Coronary artery (tissue), 2 donors: ENCODE measurements around the gene SPOUT1.
"Not testable (repeated sequence)": the region's sequence is repeated elsewhere in the genome, so short reads cannot be mapped to it uniquely, and the experiment has no call there.

Experiments used
- DNase-seq: peaks from one replicate; pipeline ENCODE4 v3.0.0-alpha.2; 2017; ENCODE audit warnings: low spot score
- H3K27ac ChIP-seq, 2 donors: fragments of 200-600 bp; sonication (generic); one replicate each; pipeline ENCODE4 v1.5.1; 2016 to 2019
- H3K4me3 ChIP-seq: fragments of 200-600 bp; sonication (generic); 2 replicates; pipeline ENCODE4 v1.5.1; 2016; ENCODE audit warnings: mild to moderate bottlenecking, moderate library complexity
- TF ChIP-seq, protein P1 (sequence below): fragments of 200-600 bp; sonication (generic); IDR thresholded peaks from one replicate; pipeline ENCODE4 v1.5.1; 2019; ENCODE audit warnings: antibody characterized with exemption

SPOUT1 gene

GRCh38 chr9:128787659-128788058, 41.9 kb downstream of the SPOUT1 start:
- Histone ChIP-seq H3K27ac (peak overlapping the region; percentile 23 to 93), H3K4me3 (peak overlapping the region; percentile 97)
- TF ChIP-seq, protein P1, sequence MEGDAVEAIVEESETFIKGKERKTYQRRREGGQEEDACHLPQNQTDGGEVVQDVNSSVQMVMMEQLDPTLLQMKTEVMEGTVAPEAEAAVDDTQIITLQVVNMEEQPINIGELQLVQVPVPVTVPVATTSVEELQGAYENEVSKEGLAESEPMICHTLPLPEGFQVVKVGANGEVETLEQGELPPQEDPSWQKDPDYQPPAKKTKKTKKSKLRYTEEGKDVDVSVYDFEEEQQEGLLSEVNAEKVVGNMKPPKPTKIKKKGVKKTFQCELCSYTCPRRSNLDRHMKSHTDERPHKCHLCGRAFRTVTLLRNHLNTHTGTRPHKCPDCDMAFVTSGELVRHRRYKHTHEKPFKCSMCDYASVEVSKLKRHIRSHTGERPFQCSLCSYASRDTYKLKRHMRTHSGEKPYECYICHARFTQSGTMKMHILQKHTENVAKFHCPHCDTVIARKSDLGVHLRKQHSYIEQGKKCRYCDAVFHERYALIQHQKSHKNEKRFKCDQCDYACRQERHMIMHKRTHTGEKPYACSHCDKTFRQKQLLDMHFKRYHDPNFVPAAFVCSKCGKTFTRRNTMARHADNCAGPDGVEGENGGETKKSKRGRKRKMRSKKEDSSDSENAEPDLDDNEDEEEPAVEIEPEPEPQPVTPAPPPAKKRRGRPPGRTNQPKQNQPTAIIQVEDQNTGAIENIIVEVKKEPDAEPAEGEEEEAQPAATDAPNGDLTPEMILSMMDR, result no peak
- DNase-seq, result no peak

- TF ChIP-seq, protein P1, result no peak
- DNase-seq, result peak; percentile 93
- Histone ChIP-seq H3K27ac (peak within 1 kb of the TSS; percentile 23 to 93), H3K4me3 (peak within 1 kb of the TSS; percentile 97)
Observed at GRCh38 chr9:128786681-128787601, 42.7 kb downstream of the SPOUT1 start, which contains the start of gene TBC1D13. TBC1D13 (plus strand) TSS chr9:128787253; CDS start chr9:128787354, 101 bp downstream.

DNA sequence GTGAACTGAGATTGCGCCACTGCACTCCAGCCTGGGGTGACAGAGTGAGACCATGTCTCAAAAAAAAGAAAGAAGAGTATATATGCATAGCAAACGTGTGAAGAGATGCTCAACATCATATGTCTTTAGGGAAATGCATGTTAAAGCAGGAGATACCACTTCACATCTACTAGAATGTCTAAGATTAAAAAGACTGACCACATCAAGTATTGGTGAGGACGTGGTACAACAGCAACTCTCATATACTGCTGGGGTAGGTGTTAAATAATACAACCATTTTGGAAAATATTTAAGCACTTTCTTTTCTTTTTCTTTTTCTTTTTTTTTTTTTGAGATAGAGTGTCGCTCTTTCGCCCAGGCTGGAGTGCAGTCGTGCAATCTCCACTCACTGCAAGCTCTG, 44.2 kb downstream of the SPOUT1 start:
- TF ChIP-seq, protein P1, result no peak
- H3K4me3 ChIP-seq, result no peak overlapping the region
- no peak for DNase-seq
- no peak overlapping the region for H3K27ac ChIP-seq

DNA sequence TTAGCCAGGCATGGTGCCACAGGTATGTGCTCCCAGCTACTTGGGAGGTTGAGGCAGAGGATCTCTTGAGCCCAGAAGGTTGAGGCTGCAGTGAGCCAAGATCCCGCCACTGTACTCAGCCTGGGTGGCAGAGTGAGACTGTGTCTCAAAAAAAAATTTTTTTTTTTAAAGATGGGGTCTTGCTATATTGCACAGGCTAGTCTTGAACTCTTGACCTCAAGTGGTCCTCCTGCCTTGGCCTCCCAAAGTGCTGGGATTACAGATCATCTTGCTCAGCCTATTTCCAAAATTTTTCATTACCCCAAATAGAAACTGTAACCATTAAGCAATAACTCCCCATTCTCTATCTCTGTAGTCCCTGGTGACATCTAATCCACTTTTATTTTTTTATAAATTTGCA, 46.9 kb downstream of the SPOUT1 start:
- no peak for DNase-seq
- no peak overlapping the region for H3K27ac ChIP-seq
- no peak overlapping the region for H3K4me3 ChIP-seq
- TF ChIP-seq, protein P1, result no peak

- TF ChIP-seq, protein P1, result no peak
- no peak for DNase-seq
- no peak overlapping the region for H3K27ac ChIP-seq
- H3K4me3 ChIP-seq, result no peak overlapping the region
Observed at GRCh38 chr9:128781187-128782070, 48.2 kb downstream of the SPOUT1 start.

DNA sequence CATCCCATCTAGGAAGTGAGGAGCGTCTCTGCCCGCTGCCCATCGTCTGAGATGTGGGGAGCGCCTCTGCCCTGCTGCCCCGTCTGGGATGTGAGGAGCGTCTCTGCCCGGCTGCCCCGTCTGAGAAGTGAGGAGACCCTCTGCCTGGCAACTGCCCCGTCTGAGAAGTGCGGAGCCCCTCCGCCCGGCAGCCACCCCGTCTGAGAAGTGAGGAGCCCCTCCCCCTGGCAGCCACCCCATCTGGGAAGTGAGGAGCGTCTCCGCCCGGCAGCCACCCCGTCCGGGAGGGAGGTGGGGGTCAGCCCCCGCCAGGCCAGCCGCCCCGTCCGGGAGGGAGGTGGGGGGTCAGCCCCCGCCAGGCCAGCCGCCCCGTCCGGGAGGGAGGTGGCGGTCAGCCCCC, 49.5 kb downstream of the SPOUT1 start:
- not testable (repeated sequence) for DNase-seq, H3K27ac ChIP-seq, H3K4me3 ChIP-seq

GRCh38 chr9:128774804-128775203, 54.8 kb downstream of the SPOUT1 start:
- no peak for DNase-seq
- H3K27ac ChIP-seq, result no peak overlapping the region
- TF ChIP-seq, protein P1, result no peak
- H3K4me3 ChIP-seq, result no peak overlapping the region
